Fibroblast of skin of abdomen (primary cell): ENCODE results near the gene RGL3.
A peak's percentile ranks its signal among the peaks of the same experiment; 100 is the strongest.
"Not testable (repeated sequence)": the region's sequence is repeated elsewhere in the genome, so short reads cannot be mapped to it uniquely, and the experiment has no call there.

ENCODE experiments used
- DNase-seq: peaks from one replicate; pipeline ENCODE4 v3.0.0-alpha.2; 2013

Gene RGL3

GRCh38 chr19:11448923-11449554, 29.9 kb upstream of the RGL3 start:
- no peak for DNase-seq

GRCh38 chr19:11448410-11448809, 29.3 kb upstream of the RGL3 start:
- no peak for DNase-seq

GRCh38 chr19:11447347-11448262, 28.5 kb upstream of the RGL3 start:
- DNase-seq: no peak

- DNase-seq: peak; percentile 20
These were observed 27.7 kb upstream of the RGL3 start for GRCh38 chr19:11446652-11447301.

GRCh38 chr19:11446271-11446651, 27.1 kb upstream of the RGL3 start:
- no peak for DNase-seq

- DNase-seq: no peak
These were observed 26.0 kb upstream of the RGL3 start for GRCh38 chr19:11445141-11445540.

GRCh38 chr19:11444059-11444458, 24.9 kb upstream of the RGL3 start:
- no peak for DNase-seq

GRCh38 chr19:11437955-11438354, 18.8 kb upstream of the RGL3 start:
- no peak for DNase-seq

GRCh38 chr19:11435833-11436313, 16.8 kb upstream of the RGL3 start:
- DNase-seq: no peak

- DNase-seq: peak; percentile 100
These were observed 16.1 kb upstream of the RGL3 start, which contains the start of the genes ODAD3 and PRKCSH for GRCh38 chr19:11435057-11435832. Gene ODAD3, minus strand, starts transcription at chr19:11435121. Its CDS starts 105 bp downstream, at chr19:11435016. Gene PRKCSH, plus strand, starts transcription at chr19:11435635. Its CDS starts 483 bp downstream, at chr19:11436118.

- no peak for DNase-seq
These were observed 15.6 kb upstream of the RGL3 start for GRCh38 chr19:11434703-11435056.

GRCh38 chr19:11433526-11433925, 14.4 kb upstream of the RGL3 start:
- not testable (repeated sequence) for DNase-seq

- DNase-seq: no peak
These were observed 7.5 kb upstream of the RGL3 start for GRCh38 chr19:11426656-11427055.

GRCh38 chr19:11425719-11426457, 6.8 kb upstream of the RGL3 start:
- no peak for DNase-seq

- no peak for DNase-seq
These were observed 4.7 kb upstream of the RGL3 start for GRCh38 chr19:11423791-11424181.

GRCh38 chr19:11423164-11423790, 4.2 kb upstream of the RGL3 start:
- no peak for DNase-seq

- DNase-seq: peak; percentile 33
These were observed 3.3 kb upstream of the RGL3 start for GRCh38 chr19:11422163-11423065.

- DNase-seq: no peak
These were observed 2.4 kb upstream of the RGL3 start for GRCh38 chr19:11421371-11422098.
